Measurements from ENCODE around the gene DIRAS1. TPM values are rescaled to one million over a fixed set of nuclear protein-coding genes. Genes with fewer than 3 reads are reported as not detected.
A peak's percentile ranks its signal among the peaks of the same experiment; 100 is the strongest.

DIRAS1 gene
- total RNA-seq, 2 experiments from 2014 or later = not detected

- H3K4me1 Mint-ChIP-seq = peaks cover 4% of the 10 kb centered on the region
- peak; percentile 99 for DNase-seq
- peak within 1 kb of the TSS; percentile 70 for H3K4me3 Mint-ChIP-seq
- H3K9me3 Mint-ChIP-seq = no peaks in the 10 kb centered on the region
- peak; percentile 99 for ATAC-seq (ENCODE audit: low read depth)
- H3K27me3 Mint-ChIP-seq = peaks cover 6% of the 10 kb centered on the region
- no peak within 1 kb of the TSS for H3K27ac Mint-ChIP-seq
- POLR2A ChIA-PET = interaction anchor here (0.6 to 2.6 kb wide), 4 partner anchors 37 to 427 kb away, joined by 3 to 7 read pairs (median 3); partner anchors contain the start of gene SLC39A3
- no peaks in the 10 kb centered on the region for H3K36me3 Mint-ChIP-seq
These were observed 18.7 kb downstream of the DIRAS1 start, which contains the start of gene GNG7 for GRCh38 chr19:2702170-2703076. GNG7 (minus strand) TSS chr19:2702694; CDS start chr19:2520688, 182,006 bp downstream.

DNA sequence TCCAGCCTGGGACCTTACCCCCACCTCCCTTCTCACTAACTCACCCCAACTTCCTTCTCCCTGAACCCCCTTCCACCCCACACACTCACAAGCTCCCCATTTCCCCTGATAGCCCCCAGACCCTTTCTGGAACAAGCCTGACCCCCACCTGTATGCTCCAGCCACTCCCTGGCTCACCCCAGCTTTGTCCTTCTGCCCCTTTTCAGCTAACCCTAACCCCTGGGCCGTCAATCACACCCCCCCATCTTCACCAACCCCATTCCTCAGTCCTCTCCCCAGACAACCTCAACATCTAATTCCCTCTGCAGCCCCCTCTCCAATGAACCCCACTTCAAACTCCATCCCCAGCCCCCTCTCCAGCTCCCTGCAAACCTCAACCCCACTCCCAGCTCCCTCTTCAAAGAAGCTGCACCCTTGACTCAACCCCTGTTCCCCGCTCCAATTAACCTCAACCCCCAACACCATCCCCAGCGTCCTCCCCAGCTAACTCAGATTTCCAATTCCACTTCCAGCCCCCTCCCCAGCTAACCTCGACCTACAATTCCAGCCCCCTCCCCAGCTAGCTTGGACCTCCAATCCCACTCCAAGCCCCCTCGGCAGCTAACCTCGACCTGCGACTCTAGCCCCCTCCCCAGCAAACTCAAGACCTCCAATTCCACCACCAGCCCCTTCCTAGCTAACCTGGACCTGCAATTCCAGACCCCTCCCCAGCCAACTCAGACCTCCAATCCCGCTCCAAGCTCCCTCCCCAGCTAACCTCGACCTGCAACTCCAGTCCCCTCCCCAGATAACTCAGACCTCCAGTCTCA lies 19.6 kb downstream of the DIRAS1 start:
- DNase-seq (no peak), ATAC-seq (ENCODE audit: low read depth) (no peak)
- Mint-ChIP-seq H3K4me3 (peak overlapping the region; percentile 54), H3K36me3 (no peaks in the 10 kb centered on the region), H3K27ac (no peak overlapping the region), H3K9me3 (no peaks in the 10 kb centered on the region), H3K4me1 (peaks cover 4% of the 10 kb centered on the region), H3K27me3 (peaks cover 6% of the 10 kb centered on the region)
- POLR2A ChIA-PET = interaction anchor here (0.6 to 2.6 kb wide), 2 partner anchors 38 to 428 kb away, joined by 3 to 7 read pairs; partner anchors contain the start of gene SLC39A3

GRCh38 chr19:2700660-2701360 lies 20.4 kb downstream of the DIRAS1 start:
- POLR2A ChIA-PET = interaction anchor here (0.6 to 2.6 kb wide), 2 partner anchors 39 to 316 kb away, joined by 3 to 7 read pairs; partner anchors contain the start of gene SLC39A3
- Mint-ChIP-seq H3K27me3 (peaks cover 4% of the 10 kb centered on the region), H3K9me3 (no peaks in the 10 kb centered on the region), H3K27ac (no peak overlapping the region), H3K4me1 (peaks cover 4% of the 10 kb centered on the region), H3K4me3 (no peak overlapping the region), H3K36me3 (no peaks in the 10 kb centered on the region)
- no peak for ATAC-seq (ENCODE audit: low read depth)
- DNase-seq = no peak

- POLR2A ChIA-PET = interaction anchor here (0.6 kb wide), 1 partner anchor 138 kb away, joined by 3 read pairs; no protein-coding TSS in a partner anchor
- peaks cover 4% of the 10 kb centered on the region for H3K27me3 Mint-ChIP-seq
- no peaks in the 10 kb centered on the region for H3K36me3 Mint-ChIP-seq
- peaks cover 4% of the 10 kb centered on the region for H3K4me1 Mint-ChIP-seq
- no peaks in the 10 kb centered on the region for H3K9me3 Mint-ChIP-seq
- H3K4me3 Mint-ChIP-seq = no peak overlapping the region
- DNase-seq (no peak), ATAC-seq (ENCODE audit: low read depth) (no peak)
- H3K27ac Mint-ChIP-seq = no peak overlapping the region
These were observed 21.6 kb downstream of the DIRAS1 start for GRCh38 chr19:2699413-2700140.

DNA sequence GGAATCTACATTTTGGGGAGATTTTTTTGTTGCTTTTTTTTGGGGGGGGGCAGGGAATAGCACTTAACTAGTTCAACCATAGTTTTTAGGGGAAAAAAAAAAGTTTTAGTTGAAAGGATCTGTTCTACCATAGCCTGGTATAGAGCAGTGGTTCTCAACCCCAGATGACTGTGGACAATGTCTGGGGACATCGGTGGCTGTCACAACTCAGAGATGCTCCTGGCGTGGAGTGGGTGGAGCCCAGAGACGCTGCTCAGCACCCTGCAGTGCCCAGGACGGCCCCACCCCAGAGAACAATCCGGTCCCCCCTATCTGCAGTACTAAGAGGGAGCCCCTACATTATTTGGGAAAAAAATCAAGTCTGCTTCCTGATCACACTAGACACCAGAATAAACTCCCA lies 27.0 kb downstream of the DIRAS1 start:
- DNase-seq = no peak
- Mint-ChIP-seq H3K4me1 (peaks cover 4% of the 10 kb centered on the region), H3K27ac (no peak overlapping the region), H3K9me3 (no peaks in the 10 kb centered on the region), H3K36me3 (no peaks in the 10 kb centered on the region), H3K27me3 (no peaks in the 10 kb centered on the region), H3K4me3 (no peak overlapping the region)
- ATAC-seq (ENCODE audit: low read depth) = no peak
- POLR2A ChIA-PET = no interaction called here

DNA sequence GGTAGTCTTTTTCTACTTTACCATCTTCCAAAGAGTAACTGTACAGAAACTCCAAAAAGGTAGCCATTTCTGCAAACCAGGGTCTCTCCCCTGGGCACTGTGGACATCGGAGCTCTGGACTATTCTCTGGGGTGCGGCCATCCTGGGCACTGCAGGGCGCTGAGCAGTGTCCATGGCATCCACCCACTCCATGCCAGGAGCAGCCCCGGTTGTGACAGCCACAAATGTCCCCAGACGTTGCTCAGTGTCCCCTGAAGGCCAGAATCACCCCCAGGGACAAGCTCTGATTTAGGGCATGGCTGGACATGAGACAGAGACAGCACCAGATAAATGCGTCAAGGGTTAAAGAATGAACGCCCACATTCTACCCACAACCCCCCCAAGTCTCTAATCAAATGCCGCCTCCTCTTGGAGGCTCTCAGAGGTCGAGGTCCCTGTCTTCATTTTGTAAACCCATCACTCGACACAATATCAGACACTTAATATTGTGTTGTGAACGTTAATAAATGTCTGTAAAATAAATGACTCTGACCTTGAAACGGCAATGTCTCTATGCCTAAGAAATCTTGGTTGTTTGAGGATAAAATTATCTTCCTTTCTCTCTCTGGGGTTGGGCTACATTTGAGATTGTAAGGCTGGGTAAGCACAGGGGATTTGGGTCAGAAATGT lies 27.5 kb downstream of the DIRAS1 start:
- no peaks in the 10 kb centered on the region for H3K9me3 Mint-ChIP-seq
- no peak for ATAC-seq (ENCODE audit: low read depth)
- no peaks in the 10 kb centered on the region for H3K36me3 Mint-ChIP-seq
- no peaks in the 10 kb centered on the region for H3K27me3 Mint-ChIP-seq
- DNase-seq = no peak
- peaks cover 2% of the 10 kb centered on the region for H3K4me1 Mint-ChIP-seq
- no peak overlapping the region for H3K27ac Mint-ChIP-seq
- POLR2A ChIA-PET = no interaction called here
- no peak overlapping the region for H3K4me3 Mint-ChIP-seq

DNA sequence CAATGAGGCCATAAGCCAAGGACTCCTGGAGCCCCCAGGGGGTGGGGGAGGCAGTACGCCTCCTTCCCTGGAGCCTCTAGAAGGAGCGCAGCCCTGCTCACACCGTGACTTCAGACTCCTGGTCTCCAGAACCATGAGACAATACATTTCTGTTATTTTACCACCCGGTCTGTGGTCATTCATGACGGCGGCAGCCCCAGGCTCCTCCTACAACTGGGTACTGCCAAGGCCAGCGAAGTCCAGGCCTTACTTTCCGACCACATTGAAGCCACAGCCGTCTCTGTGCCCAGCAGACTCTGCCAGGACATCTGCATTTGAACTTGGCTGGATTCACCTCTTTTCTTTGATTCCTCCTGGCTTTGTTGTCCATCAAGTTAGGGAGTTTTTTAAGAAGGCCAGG lies 29.2 kb downstream of the DIRAS1 start:
- H3K4me3 Mint-ChIP-seq = no peak overlapping the region
- DNase-seq = no peak
- H3K27me3 Mint-ChIP-seq = no peaks in the 10 kb centered on the region
- H3K27ac Mint-ChIP-seq = no peak overlapping the region
- H3K9me3 Mint-ChIP-seq = no peaks in the 10 kb centered on the region
- POLR2A ChIA-PET = no interaction called here
- H3K36me3 Mint-ChIP-seq = no peaks in the 10 kb centered on the region
- H3K4me1 Mint-ChIP-seq = no peaks in the 10 kb centered on the region
- no peak for ATAC-seq (ENCODE audit: low read depth)

- no peak for ATAC-seq (ENCODE audit: low read depth)
- H3K4me3 Mint-ChIP-seq = no peak overlapping the region
- H3K27me3 Mint-ChIP-seq = no peaks in the 10 kb centered on the region
These were observed 30.3 kb downstream of the DIRAS1 start for GRCh38 chr19:2690856-2691255.

GRCh38 chr19:2686360-2686759 lies 34.8 kb downstream of the DIRAS1 start:
- H3K27me3 Mint-ChIP-seq = no peaks in the 10 kb centered on the region
- DNase-seq (no peak), ATAC-seq (ENCODE audit: low read depth) (no peak)
- no peak overlapping the region for H3K4me3 Mint-ChIP-seq
- POLR2A ChIA-PET = interaction anchor here (0.6 kb wide), 1 partner anchor 620 kb away, joined by 5 read pairs; no protein-coding TSS in a partner anchor
- no peaks in the 10 kb centered on the region for H3K36me3 Mint-ChIP-seq
- no peak overlapping the region for H3K27ac Mint-ChIP-seq
- no peaks in the 10 kb centered on the region for H3K9me3 Mint-ChIP-seq
- no peaks in the 10 kb centered on the region for H3K4me1 Mint-ChIP-seq

More at GRCh38 chr19:2690856-2691255, 30.3 kb downstream of the DIRAS1 start:
- Mint-ChIP-seq H3K36me3 (no peaks in the 10 kb centered on the region), H3K27ac (no peak overlapping the region), H3K9me3 (no peaks in the 10 kb centered on the region), H3K4me1 (no peaks in the 10 kb centered on the region)
- no peak for DNase-seq
- POLR2A ChIA-PET = no interaction called here

DNA sequence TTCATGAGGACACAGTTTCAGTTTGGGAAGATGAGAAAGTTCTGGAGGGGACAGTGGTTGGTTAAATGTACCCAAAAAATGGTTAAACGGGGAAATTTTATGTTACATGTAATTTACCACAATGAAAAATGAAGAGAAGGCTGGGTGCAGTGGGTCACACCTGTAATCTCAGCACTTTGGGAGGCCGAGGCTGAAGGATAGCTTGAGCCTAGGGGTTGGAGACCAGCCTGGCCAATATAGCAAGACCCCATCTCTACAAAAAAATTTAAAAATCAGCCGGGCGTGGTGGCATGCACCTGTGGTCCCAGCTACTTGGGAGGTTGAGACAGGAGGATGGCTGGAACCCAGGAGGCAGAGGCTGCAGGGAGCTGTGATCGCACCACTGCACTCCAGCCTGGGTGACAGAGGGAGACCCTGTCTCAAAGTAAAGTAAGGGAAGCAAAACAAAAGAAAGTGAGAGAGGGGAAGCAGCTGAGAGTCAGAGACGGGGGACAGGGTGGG lies 35.9 kb downstream of the DIRAS1 start:
- H3K27me3 Mint-ChIP-seq = no peaks in the 10 kb centered on the region
- H3K4me3 Mint-ChIP-seq = no peak overlapping the region
- no peaks in the 10 kb centered on the region for H3K9me3 Mint-ChIP-seq
- H3K4me1 Mint-ChIP-seq = no peaks in the 10 kb centered on the region
- DNase-seq (no peak), ATAC-seq (ENCODE audit: low read depth) (no peak)
- POLR2A ChIA-PET = no interaction called here
- H3K27ac Mint-ChIP-seq = no peak overlapping the region
- no peaks in the 10 kb centered on the region for H3K36me3 Mint-ChIP-seq

- H3K4me1 Mint-ChIP-seq = no peaks in the 10 kb centered on the region
- H3K27ac Mint-ChIP-seq = no peak overlapping the region
- no peak for DNase-seq
- ATAC-seq (ENCODE audit: low read depth) = no peak
- H3K36me3 Mint-ChIP-seq = no peaks in the 10 kb centered on the region
- POLR2A ChIA-PET = interaction anchor here (0.7 kb wide), 1 partner anchor 1616 kb away, joined by 5 read pairs; no protein-coding TSS in a partner anchor
- H3K9me3 Mint-ChIP-seq = peaks cover 2% of the 10 kb centered on the region
- H3K4me3 Mint-ChIP-seq = no peak overlapping the region
- H3K27me3 Mint-ChIP-seq = no peaks in the 10 kb centered on the region
These were observed 37.7 kb downstream of the DIRAS1 start for GRCh38 chr19:2683430-2684003.

- ATAC-seq (ENCODE audit: low read depth) (no peak), DNase-seq (no peak)
- no peaks in the 10 kb centered on the region for H3K4me1 Mint-ChIP-seq
- H3K9me3 Mint-ChIP-seq = peaks cover 3% of the 10 kb centered on the region
- POLR2A ChIA-PET = no interaction called here
- no peaks in the 10 kb centered on the region for H3K36me3 Mint-ChIP-seq
- H3K27me3 Mint-ChIP-seq = no peaks in the 10 kb centered on the region
- no peak overlapping the region for H3K4me3 Mint-ChIP-seq
- H3K27ac Mint-ChIP-seq = no peak overlapping the region
These were observed 40.4 kb downstream of the DIRAS1 start for GRCh38 chr19:2680808-2681207.

Measured in activated naive CD8-positive, alpha-beta T cell treated with anti-CD3 and anti-CD28 coated beads, Interleukin-2, amount 10 ng/mL, durations not matched to agents 7 days and 5 days (primary cell).